Osteocyte (in vitro differentiated cells): ENCODE data around the gene NTN4. TPM values are rescaled to one million over a fixed set of nuclear protein-coding genes. Genes with fewer than 3 reads are reported as not detected.
A peak's percentile ranks its signal among the peaks of the same experiment; 100 is the strongest.

ENCODE experiments used
- DNase-seq: peaks from one replicate; pipeline ENCODE4 v3.0.0; 2021; ENCODE audit warnings: mixed read lengths; ENCODE audit not compliant: unreplicated experiment; ENCODE audit errors: extremely low spot score
- H3K27ac Mint-ChIP-seq: one replicate; pipeline ENCODE4 v1.8.0; 2021; ENCODE audit warnings: mild to moderate bottlenecking, mixed read lengths; ENCODE audit not compliant: unreplicated experiment
- H3K27me3 Mint-ChIP-seq: one replicate; pipeline ENCODE4 v1.8.0; 2021; ENCODE audit warnings: mixed read lengths; ENCODE audit not compliant: unreplicated experiment
- H3K36me3 Mint-ChIP-seq: one replicate; pipeline ENCODE4 v1.8.0; 2021; ENCODE audit warnings: mixed read lengths; ENCODE audit not compliant: unreplicated experiment
- H3K4me1 Mint-ChIP-seq: one replicate; pipeline ENCODE4 v1.8.0; 2021; ENCODE audit warnings: mixed read lengths; ENCODE audit not compliant: unreplicated experiment
- H3K4me3 Mint-ChIP-seq: one replicate; pipeline ENCODE4 v1.8.0; 2021; ENCODE audit warnings: mild to moderate bottlenecking, moderate library complexity, mixed read lengths; ENCODE audit not compliant: unreplicated experiment
- H3K9me3 Mint-ChIP-seq: one replicate; pipeline ENCODE4 v1.8.0; 2021; ENCODE audit warnings: mixed read lengths; ENCODE audit not compliant: unreplicated experiment
- CTCF ChIP-seq: fragments of 200-600 bp; sonication (generic); IDR thresholded peaks from 2 replicates; pipeline ENCODE4 v1.5.0; 2021; ENCODE audit warnings: antibody characterized with exemption, mild to moderate bottlenecking, moderate library complexity
- total RNA-seq: library from RNA; stranded (reverse); gene quantifications from 2 replicates; pipeline ENCODE4 v1.2.1, GENCODE V29; 2021

NTN4 gene
- total RNA-seq, 1 donor from 2014 or later, result 654 TPM

GRCh38 chr12:95703986-95704385 is 86.6 kb downstream of the NTN4 start:
- H3K36me3 Mint-ChIP-seq, result peaks cover 51% of the 10 kb centered on the region
- H3K4me3 Mint-ChIP-seq, result no peak overlapping the region
- TF ChIP-seq CTCF, result no peak
- no peaks in the 10 kb centered on the region for H3K9me3 Mint-ChIP-seq
- no peaks in the 10 kb centered on the region for H3K27me3 Mint-ChIP-seq
- no peak for DNase-seq
- peak overlapping the region; percentile 86 for H3K27ac Mint-ChIP-seq
- H3K4me1 Mint-ChIP-seq, result peaks cover 67% of the 10 kb centered on the region

DNA sequence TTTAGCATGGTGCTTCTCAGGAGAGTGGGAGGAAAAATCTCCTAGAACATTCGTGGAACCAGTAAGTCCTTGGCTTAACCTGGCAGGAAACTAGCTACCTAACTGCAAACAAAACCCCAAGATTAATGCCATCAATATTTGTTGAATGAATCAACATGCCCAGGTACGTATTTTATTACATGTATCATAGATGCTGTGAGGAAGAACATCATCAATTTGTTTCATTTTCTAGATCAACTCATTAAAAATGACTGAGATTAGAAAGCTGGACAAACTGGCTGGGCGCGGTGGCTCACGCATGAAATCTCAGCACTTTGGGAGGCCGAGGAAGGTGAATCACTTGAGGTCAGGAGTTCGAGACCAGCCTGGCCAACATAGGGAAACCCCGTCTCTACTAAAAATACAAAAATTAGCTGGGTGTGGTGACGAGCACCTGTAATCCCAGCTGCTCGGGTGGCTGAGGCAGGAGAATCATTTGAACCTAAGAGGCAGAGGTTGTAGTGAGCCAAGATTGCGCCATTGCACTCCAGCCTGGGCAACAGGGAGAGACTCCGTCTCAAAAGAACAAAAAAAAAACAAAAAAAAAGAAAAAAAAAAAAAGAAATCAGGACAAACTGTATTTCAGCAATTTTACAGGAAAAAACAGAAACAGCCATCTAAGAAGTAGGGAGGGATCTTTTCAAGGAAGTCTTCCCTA is 88.7 kb downstream of the NTN4 start:
- H3K27me3 Mint-ChIP-seq, result no peaks in the 10 kb centered on the region
- H3K9me3 Mint-ChIP-seq, result no peaks in the 10 kb centered on the region
- peak overlapping the region; percentile 94 for H3K27ac Mint-ChIP-seq
- H3K36me3 Mint-ChIP-seq, result peaks cover 48% of the 10 kb centered on the region
- no peak for DNase-seq
- H3K4me3 Mint-ChIP-seq, result no peak overlapping the region
- peaks cover 75% of the 10 kb centered on the region for H3K4me1 Mint-ChIP-seq
- no peak for TF ChIP-seq CTCF

DNA sequence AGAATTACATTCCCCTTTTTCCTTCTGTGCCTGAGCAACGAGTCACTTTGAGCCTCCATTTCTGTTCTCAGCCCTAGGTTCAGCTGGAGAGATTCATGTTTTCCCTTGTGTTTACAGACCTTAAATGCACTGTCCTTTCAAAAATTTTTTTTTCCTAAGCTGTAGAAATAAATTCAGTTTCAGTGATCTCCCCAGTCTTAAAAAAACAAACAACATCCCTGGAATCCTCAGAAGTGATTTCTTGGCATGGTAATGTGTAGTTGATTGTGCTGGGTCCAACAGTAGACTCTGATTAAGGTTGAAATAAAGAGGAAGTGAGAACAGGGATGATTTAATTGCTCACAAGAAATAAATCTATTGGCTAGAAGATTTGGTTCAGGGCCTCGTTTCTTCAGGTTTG is 89.3 kb downstream of the NTN4 start:
- Mint-ChIP-seq H3K9me3 (no peaks in the 10 kb centered on the region), H3K36me3 (peaks cover 53% of the 10 kb centered on the region), H3K4me1 (peaks cover 77% of the 10 kb centered on the region), H3K4me3 (no peak overlapping the region), H3K27ac (peak overlapping the region; percentile 94), H3K27me3 (no peaks in the 10 kb centered on the region)
- TF ChIP-seq CTCF, result no peak
- no peak for DNase-seq

DNA sequence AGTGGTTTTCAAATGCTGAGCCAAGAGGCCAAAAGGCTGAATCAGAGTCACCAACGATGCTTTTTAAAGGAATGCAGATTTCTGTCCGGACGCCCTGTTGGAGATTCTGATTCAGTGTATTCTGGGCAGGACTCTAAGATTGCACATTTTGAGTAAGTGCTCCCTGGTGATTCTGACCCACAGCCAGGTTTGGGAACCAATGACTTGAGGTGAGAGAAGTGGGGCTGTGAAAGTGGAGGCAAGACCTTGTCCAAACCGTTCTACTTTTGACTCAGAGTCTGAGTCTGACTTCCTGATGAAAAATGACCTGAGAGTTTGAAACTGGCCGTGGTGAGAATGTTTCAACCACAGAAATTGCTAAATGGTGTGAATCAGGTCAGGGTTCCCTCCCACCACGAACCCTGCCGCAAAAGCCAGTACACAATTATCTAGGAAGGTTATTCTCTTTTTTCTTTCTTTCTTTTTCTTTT is 90.2 kb downstream of the NTN4 start:
- no peak for DNase-seq
- Mint-ChIP-seq H3K9me3 (no peaks in the 10 kb centered on the region), H3K36me3 (peaks cover 57% of the 10 kb centered on the region), H3K4me3 (no peak overlapping the region), H3K27me3 (no peaks in the 10 kb centered on the region), H3K4me1 (peaks cover 67% of the 10 kb centered on the region), H3K27ac (peak overlapping the region; percentile 94)
- TF ChIP-seq CTCF, result no peak

GRCh38 chr12:95699579-95699978 is 91.0 kb downstream of the NTN4 start:
- Mint-ChIP-seq H3K9me3 (no peaks in the 10 kb centered on the region), H3K4me3 (no peak overlapping the region), H3K4me1 (peaks cover 61% of the 10 kb centered on the region), H3K27me3 (no peaks in the 10 kb centered on the region), H3K27ac (peak overlapping the region; percentile 94), H3K36me3 (peaks cover 49% of the 10 kb centered on the region)
- no peak for DNase-seq
- TF ChIP-seq CTCF, result no peak
